T-helper 2 cell treated with Interferon-gamma antibody and Interleukin-4, amounts not matched to agents 5 μg/mL and 100 μg/mL, for 36 hours (primary cell): Measurements from ENCODE around the gene BEND6.
"Not testable (repeated sequence)": the region's sequence is repeated elsewhere in the genome, so short reads cannot be mapped to it uniquely, and the experiment has no call there.

ENCODE experiments used
- DNase-seq: peaks from one replicate; pipeline ENCODE4 v3.0.0; 2021; ENCODE audit warnings: low spot score
- H3K27ac Mint-ChIP-seq: one replicate; pipeline ENCODE4 v1.8.0; 2021; ENCODE audit warnings: mild to moderate bottlenecking, mixed read lengths
- H3K27me3 Mint-ChIP-seq: one replicate; pipeline ENCODE4 v1.8.0; 2021; ENCODE audit warnings: low read depth, mixed read lengths
- H3K36me3 Mint-ChIP-seq: one replicate; pipeline ENCODE4 v1.8.0; 2021; ENCODE audit warnings: low read depth, mixed read lengths
- H3K4me1 Mint-ChIP-seq: one replicate; pipeline ENCODE4 v1.8.0; 2021; ENCODE audit warnings: low read depth, mixed read lengths
- H3K4me3 Mint-ChIP-seq: one replicate; pipeline ENCODE4 v1.8.0; 2022; ENCODE audit warnings: mild to moderate bottlenecking, moderate library complexity, mixed read lengths
- H3K9me3 Mint-ChIP-seq: one replicate; pipeline ENCODE4 v1.8.0; 2021; ENCODE audit warnings: mixed read lengths

The BEND6 gene

GRCh38 chr6:56978530-56978929 is 23.6 kb downstream of the BEND6 start:
- DNase-seq, result no peak
- no peak overlapping the region for H3K4me3 Mint-ChIP-seq
- no peaks in the 10 kb centered on the region for H3K36me3 Mint-ChIP-seq
- no peaks in the 10 kb centered on the region for H3K4me1 Mint-ChIP-seq
- peaks cover 4% of the 10 kb centered on the region for H3K9me3 Mint-ChIP-seq
- H3K27ac Mint-ChIP-seq, result no peak overlapping the region
- H3K27me3 Mint-ChIP-seq, result peaks cover 12% of the 10 kb centered on the region

DNA sequence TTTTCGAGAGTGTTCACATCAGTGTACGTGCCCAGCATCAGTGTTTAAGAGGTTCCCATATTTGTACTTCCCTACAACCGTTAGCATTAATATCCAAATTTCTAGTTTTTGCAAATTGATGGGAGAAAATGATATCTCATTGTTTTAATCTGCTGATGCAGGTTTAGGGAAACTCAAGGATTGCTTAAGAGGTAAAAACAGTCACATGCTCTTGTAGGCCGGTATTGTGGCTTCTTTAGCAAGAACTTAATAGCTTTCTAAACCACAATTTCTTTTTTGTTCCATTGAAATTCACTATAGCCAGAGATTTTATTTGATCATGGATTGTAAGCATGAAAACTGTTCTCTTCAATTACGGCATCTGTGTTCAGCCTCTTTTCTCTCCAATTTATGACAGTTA is 29.5 kb downstream of the BEND6 start:
- peaks cover 21% of the 10 kb centered on the region for H3K27me3 Mint-ChIP-seq
- no peaks in the 10 kb centered on the region for H3K4me1 Mint-ChIP-seq
- H3K36me3 Mint-ChIP-seq, result no peaks in the 10 kb centered on the region
- no peak for DNase-seq
- H3K27ac Mint-ChIP-seq, result no peak overlapping the region
- H3K9me3 Mint-ChIP-seq, result no peaks in the 10 kb centered on the region
- no peak overlapping the region for H3K4me3 Mint-ChIP-seq

DNA sequence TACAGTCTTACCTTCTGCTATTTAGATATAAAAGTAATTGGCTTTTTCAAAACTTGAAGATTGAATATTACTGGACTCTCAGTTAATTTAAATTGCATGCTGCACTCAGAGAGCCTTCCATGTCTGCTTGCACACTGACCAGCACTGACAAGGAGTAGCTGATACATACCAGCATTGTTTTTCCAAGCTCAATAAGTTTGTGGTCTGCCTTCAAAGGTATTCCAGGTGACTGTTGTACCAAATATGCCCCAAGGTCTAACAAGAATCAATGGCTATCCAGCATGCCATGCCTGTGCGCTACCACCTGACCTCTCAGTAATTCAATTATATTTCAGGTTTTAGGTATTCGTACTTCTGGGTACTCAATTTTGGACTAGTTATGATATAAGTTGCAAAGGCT is 30.0 kb downstream of the BEND6 start:
- DNase-seq, result no peak
- Mint-ChIP-seq H3K4me1 (no peaks in the 10 kb centered on the region), H3K4me3 (no peak overlapping the region), H3K27ac (no peak overlapping the region), H3K27me3 (peaks cover 27% of the 10 kb centered on the region), H3K9me3 (no peaks in the 10 kb centered on the region), H3K36me3 (no peaks in the 10 kb centered on the region)

DNA sequence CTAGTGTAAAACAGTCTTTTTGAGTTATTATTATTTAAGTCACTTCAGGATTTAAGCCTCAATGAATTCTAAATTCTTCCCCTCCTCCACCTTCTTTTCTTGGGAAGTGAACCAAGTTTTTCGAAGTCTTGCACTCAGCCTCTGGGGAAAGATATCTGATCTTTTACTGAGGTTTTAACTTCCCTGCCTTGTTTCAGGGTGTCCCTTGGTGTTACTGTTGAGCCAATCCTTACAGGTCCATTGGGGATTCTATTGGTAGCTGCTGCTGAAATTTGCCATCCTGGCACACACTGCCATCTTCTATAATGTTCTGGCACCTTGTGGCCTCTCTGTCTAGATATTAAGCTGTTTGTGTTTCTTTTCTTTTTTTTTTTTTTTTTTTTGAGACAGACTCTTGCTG is 31.7 kb downstream of the BEND6 start:
- Mint-ChIP-seq H3K9me3 (no peaks in the 10 kb centered on the region), H3K4me3 (no peak overlapping the region), H3K36me3 (no peaks in the 10 kb centered on the region), H3K4me1 (no peaks in the 10 kb centered on the region), H3K27ac (no peak overlapping the region), H3K27me3 (peaks cover 31% of the 10 kb centered on the region)
- DNase-seq, result no peak

GRCh38 chr6:56988145-56988544 is 33.2 kb downstream of the BEND6 start:
- no peak overlapping the region for H3K27ac Mint-ChIP-seq
- no peaks in the 10 kb centered on the region for H3K36me3 Mint-ChIP-seq
- no peaks in the 10 kb centered on the region for H3K4me1 Mint-ChIP-seq
- H3K9me3 Mint-ChIP-seq, result no peaks in the 10 kb centered on the region
- peaks cover 30% of the 10 kb centered on the region for H3K27me3 Mint-ChIP-seq
- no peak overlapping the region for H3K4me3 Mint-ChIP-seq
- no peak for DNase-seq

GRCh38 chr6:56992036-56992435 is 37.1 kb downstream of the BEND6 start:
- Mint-ChIP-seq H3K27ac (no peak overlapping the region), H3K36me3 (no peaks in the 10 kb centered on the region), H3K9me3 (no peaks in the 10 kb centered on the region), H3K4me1 (no peaks in the 10 kb centered on the region), H3K27me3 (peaks cover 20% of the 10 kb centered on the region), H3K4me3 (no peak overlapping the region)
- no peak for DNase-seq

- H3K9me3 Mint-ChIP-seq, result no peaks in the 10 kb centered on the region
- H3K27me3 Mint-ChIP-seq, result peaks cover 18% of the 10 kb centered on the region
- no peak for DNase-seq
- H3K4me1 Mint-ChIP-seq, result no peaks in the 10 kb centered on the region
- H3K27ac Mint-ChIP-seq, result no peak overlapping the region
- H3K4me3 Mint-ChIP-seq, result no peak overlapping the region
- H3K36me3 Mint-ChIP-seq, result no peaks in the 10 kb centered on the region
These were observed 37.8 kb downstream of the BEND6 start for GRCh38 chr6:56992703-56993102.

DNA sequence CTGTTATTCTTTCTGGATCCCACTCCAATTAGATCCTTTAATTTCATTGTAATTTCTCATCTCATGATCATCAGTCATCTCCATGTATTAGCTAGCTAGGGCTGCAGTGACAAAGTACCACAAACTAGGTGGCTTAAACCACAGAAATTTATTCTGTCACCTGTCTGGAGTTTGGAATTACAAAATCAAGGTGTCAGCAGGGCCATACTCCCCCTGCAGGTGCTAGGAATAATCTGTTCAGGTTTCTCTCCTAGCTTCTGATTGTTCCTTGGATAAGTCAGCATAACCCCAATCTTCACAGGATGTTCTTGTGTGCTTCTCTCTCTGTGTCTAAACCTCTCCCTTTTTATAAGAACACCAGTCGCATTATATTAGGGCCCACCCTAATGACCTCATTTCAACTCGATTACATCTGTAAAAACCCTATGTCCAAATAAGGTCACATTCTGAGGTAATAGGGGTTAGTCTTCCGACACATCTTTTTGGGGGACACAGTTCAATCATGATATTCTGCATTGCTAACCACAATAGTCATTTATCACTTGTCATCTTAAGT is 40.5 kb downstream of the BEND6 start:
- peaks cover 3% of the 10 kb centered on the region for H3K9me3 Mint-ChIP-seq
- no peaks in the 10 kb centered on the region for H3K36me3 Mint-ChIP-seq
- DNase-seq, result no peak
- H3K27ac Mint-ChIP-seq, result no peak overlapping the region
- no peaks in the 10 kb centered on the region for H3K4me1 Mint-ChIP-seq
- no peak overlapping the region for H3K4me3 Mint-ChIP-seq
- H3K27me3 Mint-ChIP-seq, result peaks cover 7% of the 10 kb centered on the region

DNA sequence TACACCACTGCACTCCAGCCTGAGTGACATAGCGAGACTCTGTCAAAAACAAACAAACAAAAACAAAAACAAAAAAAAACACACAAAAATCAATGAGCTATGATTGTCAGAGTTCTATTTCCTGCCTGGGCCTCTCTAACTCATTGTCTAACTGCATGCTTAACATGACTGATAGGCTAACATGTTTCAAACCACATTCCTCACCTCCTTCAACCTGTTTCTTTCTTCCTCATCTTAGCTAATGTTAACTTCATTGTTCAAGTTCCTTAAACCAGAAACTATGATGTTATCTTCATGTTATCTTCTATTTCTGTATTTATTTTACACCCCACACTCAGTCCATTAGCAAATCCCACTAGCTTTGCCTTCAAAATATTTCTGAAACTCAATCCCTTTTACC is 41.5 kb downstream of the BEND6 start:
- no peak overlapping the region for H3K27ac Mint-ChIP-seq

DNA sequence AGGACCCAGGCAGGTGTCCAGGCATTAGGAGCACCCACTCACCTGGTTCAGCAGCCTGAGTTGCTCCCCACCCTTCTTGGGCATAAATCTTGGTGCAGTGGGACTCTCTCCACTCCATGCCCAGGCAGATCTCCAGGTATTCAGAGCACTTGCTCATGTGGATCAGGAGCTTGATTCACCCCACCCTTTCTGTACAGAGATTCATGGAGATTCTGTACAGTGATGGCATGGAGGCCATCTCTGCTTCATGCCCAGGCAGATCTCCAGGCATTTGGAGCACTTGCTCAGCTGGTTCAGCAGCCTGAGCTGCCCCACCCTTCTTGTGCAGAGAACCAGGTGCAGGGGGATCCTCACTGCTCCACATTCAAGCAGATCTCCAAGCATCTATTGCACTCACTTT is 44.1 kb downstream of the BEND6 start:
- no peak for DNase-seq
- no peaks in the 10 kb centered on the region for H3K36me3 Mint-ChIP-seq
- no peaks in the 10 kb centered on the region for H3K4me1 Mint-ChIP-seq
- H3K27me3 Mint-ChIP-seq, result peaks cover 15% of the 10 kb centered on the region
- peaks cover 3% of the 10 kb centered on the region for H3K9me3 Mint-ChIP-seq
- no peak overlapping the region for H3K27ac Mint-ChIP-seq
- no peak overlapping the region for H3K4me3 Mint-ChIP-seq

More for the DNA sequence above, 41.5 kb downstream of the BEND6 start:
- H3K4me1 Mint-ChIP-seq, result no peaks in the 10 kb centered on the region
- H3K27me3 Mint-ChIP-seq, result peaks cover 6% of the 10 kb centered on the region
- H3K4me3 Mint-ChIP-seq, result no peak overlapping the region
- no peak for DNase-seq
- H3K9me3 Mint-ChIP-seq, result peaks cover 3% of the 10 kb centered on the region
- H3K36me3 Mint-ChIP-seq, result no peaks in the 10 kb centered on the region

GRCh38 chr6:56999748-57000147 is 44.8 kb downstream of the BEND6 start:
- not testable (repeated sequence) for H3K27ac Mint-ChIP-seq, DNase-seq, H3K4me1 Mint-ChIP-seq, H3K4me3 Mint-ChIP-seq, H3K36me3 Mint-ChIP-seq, H3K9me3 Mint-ChIP-seq
- peaks cover 14% of the 10 kb centered on the region for H3K27me3 Mint-ChIP-seq

DNA sequence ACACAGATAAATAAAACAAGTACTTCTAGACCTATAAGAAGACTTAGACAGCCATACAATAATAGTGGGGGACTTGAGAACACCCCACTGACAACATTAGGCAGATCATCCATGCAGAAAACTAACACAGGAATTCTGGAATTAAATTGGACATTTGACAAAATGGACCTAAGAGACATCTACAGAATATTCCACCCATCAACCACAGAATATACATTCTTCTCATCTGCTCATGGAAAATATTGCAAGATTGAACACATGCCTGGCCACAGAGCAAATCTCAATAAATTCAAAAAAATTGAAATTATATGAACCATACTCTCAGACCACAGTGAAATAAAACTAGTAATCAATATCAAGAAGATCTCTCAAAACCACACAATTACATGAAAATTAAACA is 47.3 kb downstream of the BEND6 start:
- Mint-ChIP-seq H3K4me1 (no peaks in the 10 kb centered on the region), H3K4me3 (no peak overlapping the region), H3K36me3 (no peaks in the 10 kb centered on the region), H3K27ac (no peak overlapping the region), H3K27me3 (peaks cover 10% of the 10 kb centered on the region), H3K9me3 (peaks cover 3% of the 10 kb centered on the region)
- no peak for DNase-seq

DNA sequence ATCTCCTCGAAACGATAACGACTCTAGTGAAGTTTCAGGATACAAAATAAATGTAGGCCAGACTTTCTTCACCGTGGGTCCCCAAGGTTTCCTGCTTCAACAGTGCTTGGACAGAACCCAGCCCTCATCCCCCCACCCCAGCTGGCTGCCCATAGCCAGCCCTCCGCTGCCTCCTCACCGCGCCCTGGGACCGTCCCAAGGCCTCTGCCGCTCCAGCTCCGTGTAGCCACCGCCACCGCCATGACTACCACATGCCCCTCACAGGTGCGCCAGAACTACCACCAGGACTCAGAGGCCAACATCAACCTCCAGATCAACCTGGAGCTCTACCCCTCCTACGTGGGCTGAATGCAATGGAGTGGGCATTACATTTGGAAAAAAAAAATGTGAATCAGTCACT is 49.4 kb downstream of the BEND6 start:
- Mint-ChIP-seq H3K27ac (no peak overlapping the region), H3K4me1 (no peaks in the 10 kb centered on the region), H3K9me3 (no peaks in the 10 kb centered on the region), H3K27me3 (peaks cover 17% of the 10 kb centered on the region), H3K4me3 (no peak overlapping the region), H3K36me3 (no peaks in the 10 kb centered on the region)
- DNase-seq, result no peak

- H3K27me3 Mint-ChIP-seq, result peaks cover 25% of the 10 kb centered on the region
- no peaks in the 10 kb centered on the region for H3K4me1 Mint-ChIP-seq
- H3K4me3 Mint-ChIP-seq, result no peak overlapping the region
- H3K27ac Mint-ChIP-seq, result no peak overlapping the region
- H3K36me3 Mint-ChIP-seq, result no peaks in the 10 kb centered on the region
- no peaks in the 10 kb centered on the region for H3K9me3 Mint-ChIP-seq
- no peak for DNase-seq
These were observed 51.2 kb downstream of the BEND6 start for GRCh38 chr6:57006101-57006500.

DNA sequence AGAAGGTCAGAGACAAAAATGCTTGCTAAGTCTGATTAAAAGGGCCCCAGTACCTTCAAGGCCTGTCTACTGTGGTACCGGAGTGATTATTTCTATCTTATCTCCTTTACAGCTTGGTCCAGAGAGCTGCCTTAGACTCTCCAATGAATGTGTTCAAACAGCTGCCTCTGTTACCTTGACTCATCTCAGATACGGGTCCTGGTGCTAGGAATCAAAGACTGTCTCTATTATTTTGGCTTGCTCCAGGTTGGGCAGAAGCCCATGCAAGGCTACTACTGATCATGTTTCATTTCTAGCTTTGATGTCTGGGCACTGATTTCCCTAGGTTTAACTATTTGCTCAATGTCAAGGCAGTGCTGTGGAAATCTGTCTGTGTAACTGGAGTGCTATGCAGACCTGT is 53.2 kb downstream of the BEND6 start:
- H3K27ac Mint-ChIP-seq, DNase-seq, H3K9me3 Mint-ChIP-seq, H3K4me3 Mint-ChIP-seq, H3K4me1 Mint-ChIP-seq, H3K36me3 Mint-ChIP-seq: not testable (repeated sequence)
- peaks cover 19% of the 10 kb centered on the region for H3K27me3 Mint-ChIP-seq
